ENCODE data around the gene ANK3. TPM values are rescaled to one million over a fixed set of nuclear protein-coding genes. Genes with fewer than 3 reads are reported as not detected.

Gene ANK3
- total and polyA plus RNA-seq, 2 donors from 2014 or later, result 38.2 to 214 TPM

DNA sequence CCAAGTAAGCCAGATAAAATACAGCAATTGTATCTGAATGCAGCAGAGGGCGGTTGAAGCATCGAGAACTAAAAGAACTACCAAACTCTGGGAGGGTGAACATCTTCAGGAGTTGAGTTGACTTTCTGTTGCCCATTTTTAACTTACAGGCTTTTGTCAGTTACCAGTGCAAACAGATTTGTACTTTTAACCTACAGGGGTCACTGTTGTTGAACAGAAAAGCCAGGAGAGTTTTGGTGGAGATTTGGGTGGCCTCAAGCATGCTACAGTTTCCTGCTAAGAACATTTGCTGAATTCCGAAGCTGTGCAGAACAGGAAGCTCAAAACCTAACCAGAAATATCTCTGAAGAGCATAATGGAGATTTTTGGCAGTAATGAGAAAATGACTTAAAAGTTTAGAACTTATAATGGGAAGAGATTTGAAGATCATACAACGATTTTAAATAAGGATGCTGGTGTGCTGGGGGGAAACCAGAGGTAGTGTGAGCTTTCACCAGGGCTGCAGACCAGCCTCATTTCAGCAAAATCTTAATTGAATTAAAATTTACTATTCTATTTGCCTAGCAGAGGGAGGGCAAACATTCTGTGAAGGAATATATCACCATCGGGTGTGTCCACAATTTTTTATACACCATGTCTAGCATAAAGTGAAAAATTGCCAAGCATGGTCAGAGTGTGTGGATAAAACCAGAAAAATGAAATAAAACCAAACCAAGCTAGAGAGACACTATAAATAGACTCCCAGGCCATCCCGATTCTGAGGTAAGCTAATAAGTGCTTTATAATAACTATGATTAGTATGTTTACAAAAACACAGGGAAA lies 274.7 kb downstream of the ANK3 start:
- no peak overlapping the region for H3K4me3 ChIP-seq (ENCODE audit: low read length in 3 of 3)
- intact Hi-C loops (cut with DNase I), result no loop called here
- no peaks in the 10 kb centered on the region for H3K4me1 ChIP-seq (ENCODE audit: control insufficient read depth in 2 of 3, insufficient read depth in 2 of 3, low read depth in 1 of 3, low read length in 3 of 3)
- H3K9ac ChIP-seq (ENCODE audit: low read length in 3 of 3), result no peak overlapping the region
- peaks cover 0 to 7% (median 0%) of the 10 kb centered on the region in 3 donors for H3K36me3 ChIP-seq (ENCODE audit: control insufficient read depth in 2 of 3, insufficient read depth in 3 of 3, low read length in 3 of 3)
- H3K9me3 ChIP-seq (ENCODE audit: control insufficient read depth in 2 of 3, insufficient read depth in 1 of 3, low read length in 3 of 3), result peaks cover 0 to 2% (median 0%) of the 10 kb centered on the region in 3 donors
- DNase-seq (peak in 3 of 5 donors; percentile 23 to 78 (median 78)), FAIRE-seq (peak; percentile 51)
- TF ChIP-seq, protein P1, sequence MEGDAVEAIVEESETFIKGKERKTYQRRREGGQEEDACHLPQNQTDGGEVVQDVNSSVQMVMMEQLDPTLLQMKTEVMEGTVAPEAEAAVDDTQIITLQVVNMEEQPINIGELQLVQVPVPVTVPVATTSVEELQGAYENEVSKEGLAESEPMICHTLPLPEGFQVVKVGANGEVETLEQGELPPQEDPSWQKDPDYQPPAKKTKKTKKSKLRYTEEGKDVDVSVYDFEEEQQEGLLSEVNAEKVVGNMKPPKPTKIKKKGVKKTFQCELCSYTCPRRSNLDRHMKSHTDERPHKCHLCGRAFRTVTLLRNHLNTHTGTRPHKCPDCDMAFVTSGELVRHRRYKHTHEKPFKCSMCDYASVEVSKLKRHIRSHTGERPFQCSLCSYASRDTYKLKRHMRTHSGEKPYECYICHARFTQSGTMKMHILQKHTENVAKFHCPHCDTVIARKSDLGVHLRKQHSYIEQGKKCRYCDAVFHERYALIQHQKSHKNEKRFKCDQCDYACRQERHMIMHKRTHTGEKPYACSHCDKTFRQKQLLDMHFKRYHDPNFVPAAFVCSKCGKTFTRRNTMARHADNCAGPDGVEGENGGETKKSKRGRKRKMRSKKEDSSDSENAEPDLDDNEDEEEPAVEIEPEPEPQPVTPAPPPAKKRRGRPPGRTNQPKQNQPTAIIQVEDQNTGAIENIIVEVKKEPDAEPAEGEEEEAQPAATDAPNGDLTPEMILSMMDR (IDR thresholded peaks at IDR 0.05; ENCODE audit: borderline replicate concordance, extremely low read depth, insufficient read depth), result peak; percentile 62
- no peak overlapping the region for H3K27ac ChIP-seq (ENCODE audit: low read depth in 2 of 2, low read length in 2 of 2)
- H3K27me3 ChIP-seq (ENCODE audit: control insufficient read depth, insufficient read depth, low read length), result no peaks in the 10 kb centered on the region

GRCh38 chr10:60110739-60111138 lies 278.9 kb downstream of the ANK3 start:
- DNase-seq (no peak), FAIRE-seq (no peak)
- H3K9me3 ChIP-seq (ENCODE audit: control insufficient read depth in 2 of 3, insufficient read depth in 1 of 3, low read length in 3 of 3), result no peaks in the 10 kb centered on the region
- no peak overlapping the region for H3K4me3 ChIP-seq (ENCODE audit: low read length in 3 of 3)
- H3K9ac ChIP-seq (ENCODE audit: low read length in 3 of 3), result no peak overlapping the region
- peaks cover 0 to 13% (median 0%) of the 10 kb centered on the region in 3 donors for H3K36me3 ChIP-seq (ENCODE audit: control insufficient read depth in 2 of 3, insufficient read depth in 3 of 3, low read length in 3 of 3)
- intact Hi-C loops (cut with DNase I), result no loop called here
- no peak overlapping the region for H3K27ac ChIP-seq (ENCODE audit: low read depth in 2 of 2, low read length in 2 of 2)
- TF ChIP-seq, protein P1 (IDR thresholded peaks at IDR 0.05; ENCODE audit: borderline replicate concordance, extremely low read depth, insufficient read depth), result no peak
- no peaks in the 10 kb centered on the region for H3K27me3 ChIP-seq (ENCODE audit: control insufficient read depth, insufficient read depth, low read length)
- no peaks in the 10 kb centered on the region for H3K4me1 ChIP-seq (ENCODE audit: control insufficient read depth in 2 of 3, insufficient read depth in 2 of 3, low read depth in 1 of 3, low read length in 3 of 3)

- H3K27me3 ChIP-seq (ENCODE audit: control insufficient read depth, insufficient read depth, low read length), result no peaks in the 10 kb centered on the region
- no peak overlapping the region for H3K27ac ChIP-seq (ENCODE audit: low read depth in 2 of 2, low read length in 2 of 2)
- intact Hi-C loops (cut with DNase I), result loop anchor here (10.0 kb wide), 2 partner anchors 107 to 327 kb away; no protein-coding TSS in a partner anchor
- TF ChIP-seq, protein P1 (IDR thresholded peaks at IDR 0.05; ENCODE audit: borderline replicate concordance, extremely low read depth, insufficient read depth), result no peak
- H3K9me3 ChIP-seq (ENCODE audit: control insufficient read depth in 2 of 3, insufficient read depth in 1 of 3, low read length in 3 of 3), result no peaks in the 10 kb centered on the region
- H3K4me3 ChIP-seq (ENCODE audit: low read length in 3 of 3), result no peak overlapping the region
- H3K4me1 ChIP-seq (ENCODE audit: control insufficient read depth in 2 of 3, insufficient read depth in 2 of 3, low read depth in 1 of 3, low read length in 3 of 3), result no peaks in the 10 kb centered on the region
- peak; percentile 3 for FAIRE-seq
- peaks cover 0 to 38% (median 0%) of the 10 kb centered on the region in 3 donors for H3K36me3 ChIP-seq (ENCODE audit: control insufficient read depth in 2 of 3, insufficient read depth in 3 of 3, low read length in 3 of 3)
- DNase-seq, result no peak
- H3K9ac ChIP-seq (ENCODE audit: low read length in 3 of 3), result no peak overlapping the region
These were observed 282.2 kb downstream of the ANK3 start for GRCh38 chr10:60107308-60107976.

All from kidney (tissue), 14 donors.